ENCODE results near the gene RRAGC. TPM values are rescaled to one million over a fixed set of nuclear protein-coding genes. Genes with fewer than 3 reads are reported as not detected.
"Not testable (repeated sequence)": the region's sequence is repeated elsewhere in the genome, so short reads cannot be mapped to it uniquely, and the experiment has no call there.

The RRAGC gene
- total RNA-seq, 4 donors from 2014 or later: 7.2 to 29.5 (median 20.4) TPM

- TF ChIP-seq POLR2A (IDR thresholded peaks at IDR 0.05) (no peak), CTCF (IDR thresholded peaks at IDR 0.05) (no peak)
- peak; percentile 30 to 39 for DNase-seq
- H3K36me3 ChIP-seq: no peaks in the 10 kb centered on the region
- intact Hi-C loops (cut with DNase I; ENCODE audit: low total_unique reads): no loop called here
- peak overlapping the region; percentile 87 to 99 for H3K4me3 ChIP-seq
- no peaks in the 10 kb centered on the region for H3K9me3 ChIP-seq
- H3K27ac ChIP-seq: peak overlapping the region; percentile 83 to 89
- H3K4me1 ChIP-seq: peaks cover 0 to 4% of the 10 kb centered on the region in 2 donors
- H3K27me3 ChIP-seq: no peaks in the 10 kb centered on the region
Observed at GRCh38 chr1:38858833-38859560, 575 bp downstream of the RRAGC start.

GRCh38 chr1:38852780-38853179 is 6.8 kb downstream of the RRAGC start:
- Histone ChIP-seq H3K4me1 (peaks cover 0 to 3% of the 10 kb centered on the region in 2 donors), H3K27me3 (no peaks in the 10 kb centered on the region), H3K9me3 (no peaks in the 10 kb centered on the region), H3K27ac (no peak overlapping the region), H3K36me3 (no peaks in the 10 kb centered on the region), H3K4me3 (no peak overlapping the region)
- intact Hi-C loops (cut with DNase I; ENCODE audit: low total_unique reads): no loop called here
- DNase-seq: no peak
- TF ChIP-seq POLR2A (IDR thresholded peaks at IDR 0.05) (no peak), CTCF (IDR thresholded peaks at IDR 0.05) (no peak)

GRCh38 chr1:38848071-38848470 is 11.5 kb downstream of the RRAGC start:
- no peaks in the 10 kb centered on the region for H3K9me3 ChIP-seq
- TF ChIP-seq POLR2A (IDR thresholded peaks at IDR 0.05) (no peak), CTCF (IDR thresholded peaks at IDR 0.05) (no peak)
- no peak overlapping the region for H3K4me3 ChIP-seq
- H3K4me1 ChIP-seq: no peaks in the 10 kb centered on the region
- H3K27me3 ChIP-seq: no peaks in the 10 kb centered on the region
- H3K36me3 ChIP-seq: no peaks in the 10 kb centered on the region
- DNase-seq: no peak
- intact Hi-C loops (cut with DNase I; ENCODE audit: low total_unique reads): no loop called here
- no peak overlapping the region for H3K27ac ChIP-seq

- DNase-seq: no peak
- H3K4me3 ChIP-seq: no peak overlapping the region
- no peaks in the 10 kb centered on the region for H3K27me3 ChIP-seq
- H3K9me3 ChIP-seq: no peaks in the 10 kb centered on the region
- no peaks in the 10 kb centered on the region for H3K36me3 ChIP-seq
- TF ChIP-seq CTCF (IDR thresholded peaks at IDR 0.05) (no peak), POLR2A (IDR thresholded peaks at IDR 0.05) (no peak)
- H3K4me1 ChIP-seq: no peaks in the 10 kb centered on the region
- no peak overlapping the region for H3K27ac ChIP-seq
- intact Hi-C loops (cut with DNase I; ENCODE audit: low total_unique reads): no loop called here
Observed at GRCh38 chr1:38846210-38846609, 13.4 kb downstream of the RRAGC start.

GRCh38 chr1:38845088-38845487 is 14.5 kb downstream of the RRAGC start:
- H3K36me3 ChIP-seq; intact Hi-C loops (cut with DNase I; ENCODE audit: low total_unique reads): not testable (repeated sequence)

More at GRCh38 chr1:38845088-38845487, 14.5 kb downstream of the RRAGC start:
- H3K4me3 ChIP-seq, H3K27ac ChIP-seq, H3K9me3 ChIP-seq, DNase-seq, H3K27me3 ChIP-seq, H3K4me1 ChIP-seq: not testable (repeated sequence)

Data from uterus (tissue), 4 donors.